ENCODE results near the gene PGAP2. TPM values are rescaled to one million over a fixed set of nuclear protein-coding genes. Genes with fewer than 3 reads are reported as not detected.
"Not testable (repeated sequence)": the region's sequence is repeated elsewhere in the genome, so short reads cannot be mapped to it uniquely, and the experiment has no call there.

Gene PGAP2
- total RNA-seq, 1 donor from 2014 or later: 26.3 TPM

DNA sequence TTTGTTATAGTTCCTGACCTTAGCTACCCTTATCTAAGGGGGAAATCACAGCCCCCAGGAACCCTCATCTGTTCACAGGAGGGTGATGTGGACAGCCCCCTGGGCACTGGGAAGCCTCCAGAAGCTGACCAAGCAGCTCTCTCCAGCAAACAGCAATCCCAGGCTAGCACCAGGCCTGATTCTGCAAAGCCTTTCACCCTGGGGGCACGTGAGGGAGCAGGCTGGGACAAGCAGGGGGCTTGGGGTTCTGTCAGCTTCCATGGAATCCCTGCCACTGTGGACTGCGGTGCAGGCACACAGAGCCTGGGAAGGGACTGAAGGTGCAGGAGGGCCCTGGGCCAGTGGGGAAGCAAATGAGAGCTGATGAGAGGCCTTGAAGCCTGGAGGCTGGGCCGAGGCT, 2.1 kb downstream of the PGAP2 start:
- no peak for DNase-seq (ENCODE audit: low read depth)
- Histone ChIP-seq H3K36me3 (ENCODE audit: control insufficient read depth, insufficient read depth, low read length) (peaks cover 6% of the 10 kb centered on the region), H3K27me3 (ENCODE audit: control insufficient read depth, insufficient read depth, low read length) (no peaks in the 10 kb centered on the region), H3K4me3 (ENCODE audit: low read depth, low read length) (no peak overlapping the region)
- FAIRE-seq: no peak
- TF ChIP-seq, protein P1, sequence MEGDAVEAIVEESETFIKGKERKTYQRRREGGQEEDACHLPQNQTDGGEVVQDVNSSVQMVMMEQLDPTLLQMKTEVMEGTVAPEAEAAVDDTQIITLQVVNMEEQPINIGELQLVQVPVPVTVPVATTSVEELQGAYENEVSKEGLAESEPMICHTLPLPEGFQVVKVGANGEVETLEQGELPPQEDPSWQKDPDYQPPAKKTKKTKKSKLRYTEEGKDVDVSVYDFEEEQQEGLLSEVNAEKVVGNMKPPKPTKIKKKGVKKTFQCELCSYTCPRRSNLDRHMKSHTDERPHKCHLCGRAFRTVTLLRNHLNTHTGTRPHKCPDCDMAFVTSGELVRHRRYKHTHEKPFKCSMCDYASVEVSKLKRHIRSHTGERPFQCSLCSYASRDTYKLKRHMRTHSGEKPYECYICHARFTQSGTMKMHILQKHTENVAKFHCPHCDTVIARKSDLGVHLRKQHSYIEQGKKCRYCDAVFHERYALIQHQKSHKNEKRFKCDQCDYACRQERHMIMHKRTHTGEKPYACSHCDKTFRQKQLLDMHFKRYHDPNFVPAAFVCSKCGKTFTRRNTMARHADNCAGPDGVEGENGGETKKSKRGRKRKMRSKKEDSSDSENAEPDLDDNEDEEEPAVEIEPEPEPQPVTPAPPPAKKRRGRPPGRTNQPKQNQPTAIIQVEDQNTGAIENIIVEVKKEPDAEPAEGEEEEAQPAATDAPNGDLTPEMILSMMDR (IDR thresholded peaks at IDR 0.05; ENCODE audit: insufficient read depth, low read length, severe bottlenecking): no peak

DNA sequence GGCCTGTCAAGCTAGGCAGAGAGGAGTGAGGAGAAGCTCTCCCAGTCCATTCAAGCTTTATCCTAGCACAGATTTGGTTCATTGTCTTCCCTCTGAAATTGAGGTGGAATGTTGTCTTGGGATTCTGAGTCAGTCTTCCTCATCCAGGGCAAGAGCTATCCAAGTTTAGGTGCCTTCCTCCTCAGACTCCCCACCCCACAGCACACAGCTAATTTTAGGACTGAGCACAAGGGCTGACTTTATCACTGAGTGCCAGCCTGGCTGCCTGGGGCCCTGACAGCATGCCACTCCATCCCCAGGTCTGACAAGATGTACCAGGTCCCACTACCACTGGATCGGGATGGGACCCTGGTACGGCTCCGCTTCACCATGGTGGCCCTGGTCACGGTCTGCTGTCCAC, 2.6 kb downstream of the PGAP2 start:
- FAIRE-seq (no peak), DNase-seq (ENCODE audit: low read depth) (no peak)
- TF ChIP-seq, protein P1 (IDR thresholded peaks at IDR 0.05; ENCODE audit: insufficient read depth, low read length, severe bottlenecking): no peak
- H3K27me3 ChIP-seq (ENCODE audit: control insufficient read depth, insufficient read depth, low read length): no peaks in the 10 kb centered on the region
- peaks cover 6% of the 10 kb centered on the region for H3K36me3 ChIP-seq (ENCODE audit: control insufficient read depth, insufficient read depth, low read length)
- no peak overlapping the region for H3K4me3 ChIP-seq (ENCODE audit: low read depth, low read length)

- FAIRE-seq; H3K27me3 ChIP-seq (ENCODE audit: control insufficient read depth, insufficient read depth, low read length); DNase-seq (ENCODE audit: low read depth); H3K36me3 ChIP-seq (ENCODE audit: control insufficient read depth, insufficient read depth, low read length); H3K4me3 ChIP-seq (ENCODE audit: low read depth, low read length): not testable (repeated sequence)
Observed at GRCh38 chr11:3814832-3815231, 6.5 kb downstream of the PGAP2 start.

- FAIRE-seq (no peak), DNase-seq (ENCODE audit: low read depth) (no peak)
- Histone ChIP-seq H3K36me3 (ENCODE audit: control insufficient read depth, insufficient read depth, low read length) (peaks cover 2% of the 10 kb centered on the region), H3K27me3 (ENCODE audit: control insufficient read depth, insufficient read depth, low read length) (no peaks in the 10 kb centered on the region), H3K4me3 (ENCODE audit: low read depth, low read length) (no peak overlapping the region)
- TF ChIP-seq, protein P1 (IDR thresholded peaks at IDR 0.05; ENCODE audit: insufficient read depth, low read length, severe bottlenecking): no peak
Observed at GRCh38 chr11:3815845-3816244, 7.5 kb downstream of the PGAP2 start.

DNA sequence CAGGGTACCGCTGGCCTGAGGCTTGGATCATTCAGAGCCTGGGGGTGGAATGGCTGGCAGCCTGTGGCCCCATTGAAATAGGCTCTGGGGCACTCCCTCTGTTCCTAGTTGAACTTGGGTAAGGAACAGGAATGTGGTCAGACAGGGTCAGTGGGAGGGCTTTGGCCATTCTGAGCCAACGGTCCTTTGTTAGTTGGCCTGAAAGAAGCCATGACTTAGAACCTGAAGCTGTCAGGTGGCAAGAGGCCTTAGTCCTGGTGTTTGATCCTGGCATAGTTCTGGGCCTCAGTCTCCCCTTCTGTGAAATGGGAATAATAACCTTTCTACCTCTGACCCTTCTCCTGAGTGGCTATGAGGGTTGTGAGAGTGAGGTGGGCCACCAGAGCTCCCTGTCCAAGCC, 8.3 kb downstream of the PGAP2 start:
- Histone ChIP-seq H3K36me3 (ENCODE audit: control insufficient read depth, insufficient read depth, low read length) (peaks cover 3% of the 10 kb centered on the region), H3K4me3 (ENCODE audit: low read depth, low read length) (no peak overlapping the region), H3K27me3 (ENCODE audit: control insufficient read depth, insufficient read depth, low read length) (no peaks in the 10 kb centered on the region)
- DNase-seq (ENCODE audit: low read depth) (no peak), FAIRE-seq (no peak)
- TF ChIP-seq, protein P1 (IDR thresholded peaks at IDR 0.05; ENCODE audit: insufficient read depth, low read length, severe bottlenecking): no peak

- FAIRE-seq: no peak
- H3K27me3 ChIP-seq (ENCODE audit: control insufficient read depth, insufficient read depth, low read length): no peaks in the 10 kb centered on the region
- H3K4me3 ChIP-seq (ENCODE audit: low read depth, low read length): no peak overlapping the region
- TF ChIP-seq, protein P1 (IDR thresholded peaks at IDR 0.05; ENCODE audit: insufficient read depth, low read length, severe bottlenecking): no peak
- H3K36me3 ChIP-seq (ENCODE audit: control insufficient read depth, insufficient read depth, low read length): peaks cover 3% of the 10 kb centered on the region
- no peak for DNase-seq (ENCODE audit: low read depth)
Observed at GRCh38 chr11:3817181-3817800, 8.9 kb downstream of the PGAP2 start.

Measured in bronchial epithelial cell (primary cell).